Measurements from ENCODE around the gene PLEKHJ1. TPM values are rescaled to one million over a fixed set of nuclear protein-coding genes. Genes with fewer than 3 reads are reported as not detected.

PLEKHJ1 gene
- total and polyA plus RNA-seq, 2 of the 13 experiments (the other 11 are each of a cell fraction or from before 2014, with no cell fraction given): 70.5 to 130 TPM

GRCh38 chr19:2269244-2270156 is 33.4 kb upstream of the PLEKHJ1 start (continued):
- peak; percentile 97 for TF ChIP-seq DR1 (CRISPR knock-in tag; IDR thresholded peaks at IDR 0.05)
- peak; percentile 85 for TF ChIP-seq GFI1 (CRISPR knock-in tag; IDR thresholded peaks at IDR 0.05; ENCODE audit: borderline replicate concordance)
- TF ChIP-seq ZNF260 (CRISPR knock-in tag; IDR thresholded peaks at IDR 0.05; ENCODE audit: borderline replicate concordance, low read depth): no peak
- TF ChIP-seq ZNF251 (CRISPR knock-in tag; IDR thresholded peaks at IDR 0.05): no peak
- no peak for TF ChIP-seq ZNF292 (CRISPR knock-in tag; IDR thresholded peaks at IDR 0.05; ENCODE audit: borderline replicate concordance, low read depth)
- no peak for TF ChIP-seq MATR3 (CRISPR knock-in tag; IDR thresholded peaks at IDR 0.05)
- peak; percentile 82; the same call in 1 of the 2 replicates for TF ChIP-seq YEATS4 (CRISPR knock-in tag; IDR thresholded peaks at IDR 0.05; ENCODE audit: borderline replicate concordance)
- no peak for TF ChIP-seq PRDM10 (CRISPR knock-in tag; IDR thresholded peaks at IDR 0.05; ENCODE audit: low read depth)
- peak; percentile 83; the same call in 1 of the 2 replicates for TF ChIP-seq ZNF598 (CRISPR knock-in tag; IDR thresholded peaks at IDR 0.05; ENCODE audit: borderline replicate concordance)
- no peak for TF ChIP-seq ZNF576 (CRISPR knock-in tag; IDR thresholded peaks at IDR 0.05)
- TF ChIP-seq NFAT5 (CRISPR knock-in tag; IDR thresholded peaks at IDR 0.05): 0 out of 2 replicates have a peak, but pooled peaks have one; percentile 79
- peak in 1 of 2 experiments; percentile 93; a peak in 2 of 4 replicates for TF ChIP-seq KLF16 (CRISPR knock-in tag; IDR thresholded peaks at IDR 0.05)
- peak; percentile 92 for TF ChIP-seq KDM3A (CRISPR knock-in tag; IDR thresholded peaks at IDR 0.05; ENCODE audit: low read depth)
- TF ChIP-seq MIER2 (CRISPR knock-in tag; IDR thresholded peaks at IDR 0.05): no peak
- no peak for TF ChIP-seq ZNF264 (CRISPR knock-in tag; IDR thresholded peaks at IDR 0.05)
- TF ChIP-seq ZNF484 (CRISPR knock-in tag; IDR thresholded peaks at IDR 0.05; ENCODE audit: borderline replicate concordance, low read depth): no peak; the same call in 1 of the 2 replicates
